ENCODE measurements around the gene B3GNT8. TPM values are rescaled to one million over a fixed set of nuclear protein-coding genes. Genes with fewer than 3 reads are reported as not detected.

The B3GNT8 gene
- total RNA-seq, 1 donor from 2014 or later = 35.8 TPM

DNA sequence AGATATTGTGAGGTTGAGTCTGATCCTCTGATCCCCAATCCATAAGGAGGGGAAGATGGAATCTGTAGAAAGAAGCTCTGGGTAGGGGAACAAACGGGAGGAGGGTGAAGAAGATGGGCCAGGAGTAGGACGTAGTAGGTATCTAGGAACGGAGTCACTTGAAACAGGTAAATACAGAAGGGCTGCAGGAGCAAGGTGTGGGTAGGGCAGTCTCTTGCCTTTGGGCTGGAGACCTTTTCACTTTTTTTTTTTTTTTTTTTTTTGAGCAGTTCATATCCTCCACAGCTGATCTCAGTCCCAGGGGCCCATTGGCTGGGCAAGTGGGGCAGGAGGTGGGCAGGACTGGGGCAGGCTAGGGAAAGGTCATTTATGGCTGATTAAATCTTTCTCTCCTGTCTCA lies 28.1 kb downstream of the B3GNT8 start:
- Histone ChIP-seq H3K27ac (peak overlapping the region; percentile 90), H3K4me1 (peaks cover 69% of the 10 kb centered on the region), H3K36me3 (no peaks in the 10 kb centered on the region), H3K9me3 (no peaks in the 10 kb centered on the region), H3K4me3 (peak overlapping the region; percentile 71 to 98), H3K27me3 (no peaks in the 10 kb centered on the region)
- TF ChIP-seq POLR2AphosphoS5 (IDR thresholded peaks at IDR 0.05; ENCODE audit: insufficient read depth in 1 of 2, low read depth in 1 of 2) (no peak), POLR2A (IDR thresholded peaks at IDR 0.05) (no peak)
- TF ChIP-seq, protein P1, sequence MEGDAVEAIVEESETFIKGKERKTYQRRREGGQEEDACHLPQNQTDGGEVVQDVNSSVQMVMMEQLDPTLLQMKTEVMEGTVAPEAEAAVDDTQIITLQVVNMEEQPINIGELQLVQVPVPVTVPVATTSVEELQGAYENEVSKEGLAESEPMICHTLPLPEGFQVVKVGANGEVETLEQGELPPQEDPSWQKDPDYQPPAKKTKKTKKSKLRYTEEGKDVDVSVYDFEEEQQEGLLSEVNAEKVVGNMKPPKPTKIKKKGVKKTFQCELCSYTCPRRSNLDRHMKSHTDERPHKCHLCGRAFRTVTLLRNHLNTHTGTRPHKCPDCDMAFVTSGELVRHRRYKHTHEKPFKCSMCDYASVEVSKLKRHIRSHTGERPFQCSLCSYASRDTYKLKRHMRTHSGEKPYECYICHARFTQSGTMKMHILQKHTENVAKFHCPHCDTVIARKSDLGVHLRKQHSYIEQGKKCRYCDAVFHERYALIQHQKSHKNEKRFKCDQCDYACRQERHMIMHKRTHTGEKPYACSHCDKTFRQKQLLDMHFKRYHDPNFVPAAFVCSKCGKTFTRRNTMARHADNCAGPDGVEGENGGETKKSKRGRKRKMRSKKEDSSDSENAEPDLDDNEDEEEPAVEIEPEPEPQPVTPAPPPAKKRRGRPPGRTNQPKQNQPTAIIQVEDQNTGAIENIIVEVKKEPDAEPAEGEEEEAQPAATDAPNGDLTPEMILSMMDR (IDR thresholded peaks at IDR 0.05) = no peak
- intact Hi-C loops (cut with DNase I) = no loop called here
- DNase-seq (ENCODE audit: extremely low spot score in 2 of 2) = no peak

DNA sequence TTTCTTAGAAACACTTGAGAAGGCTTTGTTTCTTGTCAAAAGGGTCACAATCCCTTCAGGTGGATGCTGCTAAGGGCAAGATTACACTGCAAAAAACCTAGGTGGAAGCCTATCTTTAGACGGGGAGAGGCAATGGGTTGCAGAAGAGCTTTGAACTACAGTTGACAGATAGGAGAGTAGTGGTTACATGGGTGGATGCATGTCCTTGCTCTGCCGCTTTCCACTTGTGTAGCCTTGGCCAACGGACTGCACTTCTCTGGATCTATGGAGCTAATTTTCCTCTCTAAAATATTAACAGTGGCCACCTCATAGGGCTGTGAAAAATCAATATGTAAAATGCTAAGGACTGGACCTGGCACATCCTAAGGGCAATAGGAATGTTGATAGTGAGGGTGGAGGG lies 28.6 kb downstream of the B3GNT8 start:
- H3K4me1 ChIP-seq = peaks cover 64% of the 10 kb centered on the region
- intact Hi-C loops (cut with DNase I) = no loop called here
- H3K4me3 ChIP-seq = peak overlapping the region; percentile 71 to 98
- H3K36me3 ChIP-seq = no peaks in the 10 kb centered on the region
- peak overlapping the region; percentile 90 for H3K27ac ChIP-seq
- no peak for DNase-seq (ENCODE audit: extremely low spot score in 2 of 2)
- TF ChIP-seq POLR2A (IDR thresholded peaks at IDR 0.05) = no peak
- TF ChIP-seq, protein P1 (IDR thresholded peaks at IDR 0.05) = no peak
- no peak for TF ChIP-seq POLR2AphosphoS5 (IDR thresholded peaks at IDR 0.05; ENCODE audit: insufficient read depth in 1 of 2, low read depth in 1 of 2)
- no peaks in the 10 kb centered on the region for H3K9me3 ChIP-seq
- H3K27me3 ChIP-seq = no peaks in the 10 kb centered on the region

DNA sequence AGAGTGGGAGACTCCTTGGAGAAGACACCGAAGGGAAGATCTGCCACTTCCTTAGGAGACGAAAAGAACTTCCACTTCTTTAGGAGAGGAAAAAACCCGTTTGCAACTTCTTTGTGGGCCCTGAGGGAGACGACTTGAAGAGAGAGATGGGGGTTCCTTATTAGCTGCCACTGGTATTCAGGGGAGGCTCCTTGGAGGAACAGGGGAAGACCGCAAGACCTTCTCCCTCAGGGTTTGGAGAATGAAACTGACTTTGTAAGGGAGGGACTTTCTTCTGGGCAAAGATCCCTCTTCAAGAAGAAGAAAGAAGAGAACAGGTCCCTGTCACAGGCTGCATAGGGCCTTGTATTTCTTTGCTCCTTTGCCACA lies 29.1 kb downstream of the B3GNT8 start:
- DNase-seq (ENCODE audit: extremely low spot score in 2 of 2) = no peak
- intact Hi-C loops (cut with DNase I) = no loop called here
- Histone ChIP-seq H3K36me3 (no peaks in the 10 kb centered on the region), H3K4me3 (peak overlapping the region; percentile 71 to 98), H3K9me3 (no peaks in the 10 kb centered on the region), H3K27ac (peak overlapping the region; percentile 90), H3K4me1 (peaks cover 60% of the 10 kb centered on the region), H3K27me3 (no peaks in the 10 kb centered on the region)
- TF ChIP-seq POLR2AphosphoS5 (IDR thresholded peaks at IDR 0.05; ENCODE audit: insufficient read depth in 1 of 2, low read depth in 1 of 2) = no peak
- TF ChIP-seq, protein P1 (IDR thresholded peaks at IDR 0.05) = no peak
- TF ChIP-seq POLR2A (IDR thresholded peaks at IDR 0.05) = no peak

DNA sequence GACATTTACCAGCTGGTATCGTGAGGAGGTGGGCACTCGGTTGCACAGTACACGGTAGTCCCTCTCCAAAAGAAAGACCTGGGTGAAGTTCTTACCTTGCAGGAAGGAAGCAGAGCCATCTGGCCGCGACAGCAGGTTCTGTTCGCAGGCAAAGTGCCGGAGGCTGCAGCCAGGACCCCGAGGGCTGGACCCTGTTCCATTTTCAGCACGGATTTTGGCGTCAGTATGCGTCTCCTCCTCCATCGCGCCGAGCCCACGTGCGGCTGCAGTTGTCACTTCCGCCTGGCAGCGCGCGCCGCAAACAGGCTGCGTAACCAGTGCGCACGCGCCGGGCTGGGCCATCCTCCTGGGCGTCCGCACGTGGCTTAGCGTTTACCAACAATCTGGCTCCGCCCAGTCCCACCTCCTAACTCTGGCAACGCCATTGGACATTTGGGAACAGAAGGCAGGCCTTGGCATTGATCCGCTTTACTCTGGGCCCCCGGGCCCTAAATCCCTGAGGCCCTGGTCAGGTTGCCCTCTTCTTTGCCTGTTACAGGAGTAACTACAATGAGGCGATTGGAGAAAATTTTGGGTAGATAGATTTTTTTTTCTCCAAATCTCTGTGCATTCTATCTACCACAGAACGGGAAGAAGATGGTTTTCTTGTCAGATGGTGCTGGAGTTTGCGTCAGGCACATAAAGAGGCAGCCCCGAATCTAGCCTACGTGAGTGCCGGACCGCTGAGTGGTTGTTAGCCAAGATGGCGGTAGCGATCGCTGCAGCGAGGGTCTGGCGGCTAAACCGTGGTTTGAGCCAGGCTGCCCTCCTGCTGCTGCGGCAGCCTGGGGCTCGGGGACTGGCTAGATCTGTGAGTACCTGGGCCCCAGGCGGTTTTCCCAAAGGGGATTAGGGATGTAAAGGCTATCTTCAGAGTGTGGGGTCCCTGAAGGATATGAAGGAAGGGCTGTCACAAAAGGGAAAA lies 29.8 kb downstream of the B3GNT8 start, which contains the start of the genes BCKDHA and EXOSC5:
BCKDHA (plus strand) TSS at position 733 of the 964 bp plus-strand sequence; CDS start at position 743, 10 bp downstream.
EXOSC5 (minus strand) TSS at position 274 of the 964 bp plus-strand sequence; CDS start at position 243, 31 bp downstream.
- no peaks in the 10 kb centered on the region for H3K27me3 ChIP-seq
- peak; percentile 98 to 99 for DNase-seq (ENCODE audit: extremely low spot score in 2 of 2)
- H3K4me3 ChIP-seq = peak within 1 kb of the TSS; percentile 71 to 98
- H3K4me1 ChIP-seq = peaks cover 54% of the 10 kb centered on the region
- intact Hi-C loops (cut with DNase I) = no loop called here
- H3K9me3 ChIP-seq = no peaks in the 10 kb centered on the region
- H3K27ac ChIP-seq = peak within 1 kb of the TSS; percentile 90
- peak; percentile 86 to 99 for TF ChIP-seq POLR2AphosphoS5 (IDR thresholded peaks at IDR 0.05; ENCODE audit: insufficient read depth in 1 of 2, low read depth in 1 of 2)
- TF ChIP-seq, protein P1 (IDR thresholded peaks at IDR 0.05) = no peak
- no peaks in the 10 kb centered on the region for H3K36me3 ChIP-seq

DNA sequence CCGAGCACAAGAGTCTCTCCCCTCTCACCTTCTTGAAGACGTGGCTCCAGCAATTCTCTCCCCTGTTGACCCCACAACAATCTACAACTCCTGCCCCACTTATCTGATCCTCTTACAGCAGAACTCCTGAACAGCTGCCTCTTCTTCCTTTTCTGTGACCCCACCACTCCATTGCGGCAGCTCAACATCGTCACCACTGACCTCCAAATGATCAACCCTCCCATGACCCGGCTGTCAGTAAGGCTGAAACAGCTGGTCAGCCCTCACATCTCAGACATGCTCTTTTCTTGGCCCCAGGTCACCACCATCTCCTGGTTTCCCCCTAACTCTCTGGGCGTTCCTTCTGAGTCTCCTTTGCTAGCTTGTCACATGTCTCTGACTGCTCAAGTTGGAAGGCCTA lies 31.8 kb downstream of the B3GNT8 start:
- Histone ChIP-seq H3K27me3 (no peaks in the 10 kb centered on the region), H3K4me3 (no peak overlapping the region), H3K4me1 (peaks cover 39% of the 10 kb centered on the region), H3K36me3 (peaks cover 0 to 3% of the 10 kb centered on the region in 2 donors), H3K27ac (no peak overlapping the region), H3K9me3 (no peaks in the 10 kb centered on the region)
- intact Hi-C loops (cut with DNase I) = no loop called here
- TF ChIP-seq, protein P1 (IDR thresholded peaks at IDR 0.05) = no peak
- TF ChIP-seq POLR2AphosphoS5 (IDR thresholded peaks at IDR 0.05; ENCODE audit: insufficient read depth in 1 of 2, low read depth in 1 of 2) (no peak), POLR2A (IDR thresholded peaks at IDR 0.05) (no peak)
- DNase-seq (ENCODE audit: extremely low spot score in 2 of 2) = no peak

Measured in vagina (tissue), 2 donors.